H7 (cell line): ENCODE measurements around the gene EYA4. TPM values are rescaled to one million over a fixed set of nuclear protein-coding genes. Genes with fewer than 3 reads are reported as not detected.

Source experiments
- DNase-seq: peaks from one replicate; pipeline ENCODE4 v3.0.0; 2012
- H3K27me3 ChIP-seq: 2 replicates; pipeline ENCODE4 v1.6.0; 2011; ENCODE audit warnings: mild to moderate bottlenecking, low read length; ENCODE audit not compliant: control insufficient read depth, insufficient read depth
- H3K36me3 ChIP-seq: replicated peaks from 2 replicates; pipeline ENCODE4 v1.5.1; 2011; ENCODE audit warnings: low read length; ENCODE audit not compliant: control insufficient read depth, insufficient read depth
- H3K4me3 ChIP-seq: 2 replicates; pipeline ENCODE4 v1.5.1; 2011; ENCODE audit warnings: low read depth, mild to moderate bottlenecking, control low read depth, low read length, moderate library complexity; ENCODE audit not compliant: insufficient read depth
- total RNA-seq: library from RNA; depleted of rRNA; stranded (reverse); fragments of >200 nt; shearing (Covaris generic); gene quantifications from 2 replicates; pipeline ENCODE4 v1.2.3, GENCODE V29; 2014

Gene EYA4
- total RNA-seq, 1 experiment from 2014 or later = 0.10 TPM

- Histone ChIP-seq H3K4me3 (no peak overlapping the region), H3K27me3 (no peaks in the 10 kb centered on the region), H3K36me3 (no peaks in the 10 kb centered on the region)
- no peak for DNase-seq
Measured at GRCh38 chr6:133254552-133255228, 13.5 kb downstream of the EYA4 start.

GRCh38 chr6:133257545-133258105, 16.5 kb downstream of the EYA4 start:
- Histone ChIP-seq H3K4me3 (no peak overlapping the region), H3K27me3 (no peaks in the 10 kb centered on the region), H3K36me3 (no peaks in the 10 kb centered on the region)
- no peak for DNase-seq

- Histone ChIP-seq H3K27me3 (no peaks in the 10 kb centered on the region), H3K4me3 (no peak overlapping the region), H3K36me3 (no peaks in the 10 kb centered on the region)
- DNase-seq = no peak
Measured at GRCh38 chr6:133259561-133259960, 18.4 kb downstream of the EYA4 start.

DNA sequence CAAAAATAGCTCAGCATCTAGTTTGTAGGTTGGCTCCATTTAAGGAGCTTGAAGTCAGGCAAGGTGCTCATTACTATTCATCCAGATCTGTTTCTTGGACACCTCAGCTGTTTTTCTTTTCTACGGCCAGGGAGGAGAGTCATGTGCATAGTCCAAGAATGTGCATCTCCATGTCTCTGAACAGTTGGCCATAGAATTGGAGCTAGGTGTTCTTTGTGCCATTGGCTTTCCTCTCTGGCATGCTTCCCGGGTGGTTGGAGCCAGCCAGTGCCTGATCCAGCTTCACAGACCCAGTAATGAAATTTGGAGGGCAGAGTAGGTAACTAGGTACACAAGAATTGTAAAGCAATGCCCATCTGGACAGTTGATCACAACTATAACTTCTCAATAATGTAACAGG, 21.6 kb downstream of the EYA4 start:
- Histone ChIP-seq H3K4me3 (no peak overlapping the region), H3K36me3 (no peaks in the 10 kb centered on the region), H3K27me3 (no peaks in the 10 kb centered on the region)
- no peak for DNase-seq

DNA sequence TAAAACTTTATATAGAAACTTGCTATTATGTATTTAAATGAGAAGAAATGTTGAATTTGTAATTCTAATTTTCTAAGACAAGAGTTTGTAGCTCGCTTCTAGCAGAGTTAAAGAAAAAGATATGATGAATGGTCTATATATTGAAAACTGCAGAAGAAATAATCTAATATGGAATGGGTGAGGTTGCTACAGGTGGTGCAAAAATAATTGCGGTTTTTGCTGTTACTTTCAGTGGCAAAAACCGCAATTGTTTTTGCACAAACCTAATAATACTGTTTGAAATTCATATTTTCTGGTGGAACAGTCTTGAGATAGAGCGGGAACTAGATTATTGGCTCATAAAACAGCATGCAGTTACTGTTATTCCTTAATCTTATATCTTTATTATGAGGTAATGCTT, 23.9 kb downstream of the EYA4 start:
- no peak for DNase-seq
- H3K4me3 ChIP-seq = no peak overlapping the region
- no peaks in the 10 kb centered on the region for H3K36me3 ChIP-seq
- no peaks in the 10 kb centered on the region for H3K27me3 ChIP-seq

DNA sequence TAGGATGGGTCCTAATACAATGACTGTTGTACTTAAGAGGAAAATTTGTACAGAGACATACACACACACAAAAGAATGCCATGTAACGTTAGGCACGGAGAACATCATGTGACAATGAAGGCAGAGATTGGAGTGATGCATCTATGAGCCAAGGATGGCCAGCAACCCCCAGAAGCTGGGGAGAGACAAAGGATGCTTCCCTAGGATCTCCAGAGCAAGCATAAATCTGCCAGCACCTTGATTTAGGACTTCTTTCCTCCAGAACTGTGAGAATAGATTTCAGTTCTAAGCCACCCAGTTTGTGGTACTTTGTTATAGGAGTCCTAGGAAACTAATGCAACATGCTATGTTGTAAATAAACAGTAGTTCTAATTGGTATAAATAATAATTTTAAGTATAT, 25.0 kb downstream of the EYA4 start:
- no peak overlapping the region for H3K4me3 ChIP-seq
- no peaks in the 10 kb centered on the region for H3K27me3 ChIP-seq
- no peaks in the 10 kb centered on the region for H3K36me3 ChIP-seq
- no peak for DNase-seq

- DNase-seq = no peak
- no peaks in the 10 kb centered on the region for H3K36me3 ChIP-seq
- no peak overlapping the region for H3K4me3 ChIP-seq
- no peaks in the 10 kb centered on the region for H3K27me3 ChIP-seq
Measured at GRCh38 chr6:133268621-133269020, 27.5 kb downstream of the EYA4 start.

DNA sequence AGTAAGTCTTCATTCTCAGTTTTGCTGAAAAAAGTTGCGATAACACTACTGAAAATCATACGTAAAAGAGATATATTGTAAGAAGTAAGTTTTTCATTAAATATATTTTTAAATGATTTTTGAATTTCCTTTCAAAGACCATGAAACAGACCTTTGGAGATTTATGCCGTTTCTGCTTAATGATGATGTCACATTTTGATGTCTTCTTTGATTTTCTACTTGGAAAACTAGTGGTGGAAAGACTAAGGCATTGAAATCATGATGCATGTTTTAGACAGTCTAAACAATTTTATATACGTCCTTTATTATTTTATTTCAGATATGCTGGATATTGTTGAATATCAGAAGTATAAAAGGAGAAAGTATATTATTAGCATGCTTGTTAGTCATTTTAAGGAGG, 33.7 kb downstream of the EYA4 start:
- no peak overlapping the region for H3K4me3 ChIP-seq
- DNase-seq = no peak

GRCh38 chr6:133275213-133275612, 34.1 kb downstream of the EYA4 start:
- no peaks in the 10 kb centered on the region for H3K27me3 ChIP-seq
- H3K4me3 ChIP-seq = no peak overlapping the region
- no peaks in the 10 kb centered on the region for H3K36me3 ChIP-seq
- no peak for DNase-seq

More for the DNA sequence above, 33.7 kb downstream of the EYA4 start:
- Histone ChIP-seq H3K36me3 (no peaks in the 10 kb centered on the region), H3K27me3 (no peaks in the 10 kb centered on the region)

GRCh38 chr6:133277228-133277899, 36.2 kb downstream of the EYA4 start:
- no peaks in the 10 kb centered on the region for H3K36me3 ChIP-seq
- H3K27me3 ChIP-seq = no peaks in the 10 kb centered on the region
- H3K4me3 ChIP-seq = no peak overlapping the region
- DNase-seq = no peak

GRCh38 chr6:133277900-133278545, 36.9 kb downstream of the EYA4 start:
- no peaks in the 10 kb centered on the region for H3K36me3 ChIP-seq
- DNase-seq = no peak
- no peak overlapping the region for H3K4me3 ChIP-seq
- H3K27me3 ChIP-seq = no peaks in the 10 kb centered on the region

DNA sequence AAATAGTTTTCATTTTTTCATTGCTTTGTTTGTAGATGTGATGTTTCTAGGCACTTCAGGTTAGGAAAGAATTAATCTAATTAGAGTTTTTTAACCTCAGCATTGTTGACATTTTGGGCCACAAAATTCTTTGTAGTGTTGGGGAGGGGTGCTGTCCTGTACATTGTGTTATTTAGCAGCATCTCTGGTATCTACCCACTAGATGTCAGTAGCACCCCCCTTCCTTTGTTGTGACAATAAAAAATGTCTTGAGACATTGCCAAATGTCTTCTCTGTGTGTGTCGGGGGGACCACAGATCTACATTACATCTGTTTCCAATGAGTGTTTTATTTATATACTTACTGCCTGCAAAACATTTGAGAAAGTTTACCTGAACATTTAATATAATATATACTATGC, 45.6 kb downstream of the EYA4 start:
- DNase-seq = peak; percentile 25
- Histone ChIP-seq H3K4me3 (no peak overlapping the region), H3K27me3 (no peaks in the 10 kb centered on the region)

DNA sequence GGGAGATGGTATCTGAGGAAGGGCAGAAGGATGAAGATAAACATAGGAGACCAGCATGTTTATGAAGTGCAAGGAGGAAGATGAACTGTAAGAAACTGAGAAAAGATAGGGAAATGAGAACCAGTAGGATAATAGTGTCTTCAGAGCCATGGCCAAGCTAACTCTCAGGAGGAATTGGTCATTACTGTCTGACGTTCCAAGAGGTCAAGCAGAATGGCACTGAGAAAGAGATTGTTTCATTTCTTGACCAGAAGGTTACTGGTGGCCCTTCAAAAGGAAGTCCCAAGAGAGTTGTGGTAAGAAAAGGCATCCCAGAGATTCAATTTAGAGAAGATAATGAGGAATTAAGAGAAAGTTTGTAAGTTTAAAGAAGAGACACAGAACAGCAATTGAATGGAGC, 47.5 kb downstream of the EYA4 start:
- H3K4me3 ChIP-seq = no peak overlapping the region
- DNase-seq = no peak
- H3K36me3 ChIP-seq = no peaks in the 10 kb centered on the region
- H3K27me3 ChIP-seq = no peaks in the 10 kb centered on the region

More for the DNA sequence above, 45.6 kb downstream of the EYA4 start:
- H3K36me3 ChIP-seq = no peaks in the 10 kb centered on the region

DNA sequence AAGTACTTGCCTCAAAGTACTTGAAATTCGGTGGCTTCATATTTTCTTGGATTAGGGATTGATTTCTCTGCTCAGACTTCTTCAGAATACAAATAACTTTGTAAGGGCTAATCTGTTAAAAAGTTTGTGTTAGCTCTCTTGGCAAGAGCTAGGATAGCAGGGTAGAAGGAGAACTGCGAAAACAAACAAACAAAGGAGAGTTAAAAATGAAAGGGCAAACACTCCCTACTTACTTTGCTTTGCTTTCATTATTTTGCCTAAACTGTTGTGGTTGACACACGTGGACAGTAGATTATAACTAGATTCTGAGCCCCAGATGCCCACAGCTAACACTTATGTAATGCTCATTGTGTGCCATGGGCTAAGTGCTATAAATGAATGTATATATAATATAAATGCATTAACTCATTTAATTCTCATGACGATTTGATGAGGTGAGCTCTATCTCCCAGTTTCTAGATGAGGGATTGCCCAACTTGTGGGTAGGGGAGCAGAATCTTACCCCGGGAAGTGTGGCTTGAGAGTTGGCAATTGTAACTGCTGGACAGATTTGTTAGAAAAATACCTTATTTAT, 48.7 kb downstream of the EYA4 start:
- H3K36me3 ChIP-seq = no peaks in the 10 kb centered on the region
- DNase-seq = no peak
- no peak overlapping the region for H3K4me3 ChIP-seq
- H3K27me3 ChIP-seq = no peaks in the 10 kb centered on the region

GRCh38 chr6:133290930-133291329, 49.8 kb downstream of the EYA4 start:
- H3K36me3 ChIP-seq = no peaks in the 10 kb centered on the region
- DNase-seq = no peak
- H3K4me3 ChIP-seq = no peak overlapping the region
- no peaks in the 10 kb centered on the region for H3K27me3 ChIP-seq
